ENCODE measurements around the gene PGLYRP2. TPM values are rescaled to one million over a fixed set of nuclear protein-coding genes. Genes with fewer than 3 reads are reported as not detected.

Gene PGLYRP2
- total and polyA plus RNA-seq, 2 of the 13 experiments (the other 11 are each of a cell fraction or from before 2014, with no cell fraction given) = 0.04 to 1.0 TPM

GRCh38 chr19:15448778-15449619, 30.3 kb downstream of the PGLYRP2 start:
- Histone ChIP-seq H4K20me1 (ENCODE audit: insufficient read depth, low read length) (no peaks in the 10 kb centered on the region), H3K27ac (ENCODE audit: extremely low read length, insufficient read depth, low read length) (no peak overlapping the region), H2AFZ (ENCODE audit: low read length) (no peak overlapping the region), H3K4me2 (ENCODE audit: low read depth, low read length) (peak overlapping the region; percentile 81), H3K27me3 (ENCODE audit: control insufficient read depth in 1 of 2, insufficient read depth in 2 of 2, low read length in 2 of 2) (no peaks in the 10 kb centered on the region), H3K4me3 (replicated peaks in 1 of 3; ENCODE audit: insufficient read depth in 1 of 3, low read depth in 2 of 3, low read length in 3 of 3) (peak overlapping the region; percentile 62 to 82 (median 80)), H3K79me2 (ENCODE audit: insufficient read depth, low read length) (no peaks in the 10 kb centered on the region), H3K9me3 (ENCODE audit: low read length) (no peaks in the 10 kb centered on the region), H3K4me1 (ENCODE audit: insufficient read depth, low read length) (peaks cover 35% of the 10 kb centered on the region), H3K9ac (ENCODE audit: insufficient read depth, low read depth, low read length) (peak overlapping the region; percentile 69), H3K36me3 (replicated peaks in 1 of 2; ENCODE audit: control insufficient read depth in 1 of 2, insufficient read depth in 2 of 2, low read length in 2 of 2) (no peaks in the 10 kb centered on the region)
- BruUV-seq (replicated peaks) = no TSS peak
- in situ Hi-C loops (cut with HindIII; ENCODE audit: extremely low pct_ligation_motif_present, low pct_unique_long_range_greater_than_20kb) (no loop called here), intact Hi-C loops (cut with micrococcal nuclease; ENCODE audit: unreplicated experiment) (no loop called here)
- DNase-seq (ENCODE audit: low spot score) (no peak), FAIRE-seq (no peak), ATAC-seq (0 out of 3 replicates have a peak, but pooled peaks have one; percentile 8)
- ChIA-PET POLR2A (no interaction called here), CTCF (ENCODE audit: low intra/inter-chr PET ratio, low total read pairs) (no interaction called here)
- 23% methylated on average over 16 of the region's 43 CpGs for WGBS (ENCODE audit: low lambda C conversion rate)
- TF ChIP-seq ZNF484 (CRISPR knock-in tag; IDR thresholded peaks at IDR 0.05; ENCODE audit: borderline replicate concordance, low read depth) (no peak), MTF2 (CRISPR knock-in tag; IDR thresholded peaks at IDR 0.05; ENCODE audit: borderline replicate concordance) (no peak), HNF1A (IDR thresholded peaks at IDR 0.05; ENCODE audit: low read depth) (no peak), HNF1A (CRISPR knock-in tag; IDR thresholded peaks at IDR 0.05; ENCODE audit: borderline replicate concordance) (no peak), ZNF282 (IDR thresholded peaks at IDR 0.05; ENCODE audit: partially characterized antibody) (no peak), CAMTA2 (CRISPR knock-in tag; IDR thresholded peaks at IDR 0.05; ENCODE audit: borderline replicate concordance) (no peak), RBM39 (IDR thresholded peaks at IDR 0.05; ENCODE audit: low read depth, low read length, poor library complexity, severe bottlenecking) (no peak), SSRP1 (CRISPR knock-in tag; IDR thresholded peaks at IDR 0.05) (no peak), ZNF292 (CRISPR knock-in tag; IDR thresholded peaks at IDR 0.05; ENCODE audit: borderline replicate concordance, low read depth) (no peak), STAG1 (CRISPR knock-in tag; IDR thresholded peaks at IDR 0.05) (peak; percentile 17; the same call in 1 of the 2 replicates), ZSCAN31 (CRISPR knock-in tag; IDR thresholded peaks at IDR 0.05; ENCODE audit: low read depth) (no peak), ZNF281 (CRISPR knock-in tag; IDR thresholded peaks at IDR 0.05; ENCODE audit: borderline replicate concordance) (peak; percentile 20; the same call in 1 of the 2 replicates)
- TF ChIP-seq, protein P1, sequence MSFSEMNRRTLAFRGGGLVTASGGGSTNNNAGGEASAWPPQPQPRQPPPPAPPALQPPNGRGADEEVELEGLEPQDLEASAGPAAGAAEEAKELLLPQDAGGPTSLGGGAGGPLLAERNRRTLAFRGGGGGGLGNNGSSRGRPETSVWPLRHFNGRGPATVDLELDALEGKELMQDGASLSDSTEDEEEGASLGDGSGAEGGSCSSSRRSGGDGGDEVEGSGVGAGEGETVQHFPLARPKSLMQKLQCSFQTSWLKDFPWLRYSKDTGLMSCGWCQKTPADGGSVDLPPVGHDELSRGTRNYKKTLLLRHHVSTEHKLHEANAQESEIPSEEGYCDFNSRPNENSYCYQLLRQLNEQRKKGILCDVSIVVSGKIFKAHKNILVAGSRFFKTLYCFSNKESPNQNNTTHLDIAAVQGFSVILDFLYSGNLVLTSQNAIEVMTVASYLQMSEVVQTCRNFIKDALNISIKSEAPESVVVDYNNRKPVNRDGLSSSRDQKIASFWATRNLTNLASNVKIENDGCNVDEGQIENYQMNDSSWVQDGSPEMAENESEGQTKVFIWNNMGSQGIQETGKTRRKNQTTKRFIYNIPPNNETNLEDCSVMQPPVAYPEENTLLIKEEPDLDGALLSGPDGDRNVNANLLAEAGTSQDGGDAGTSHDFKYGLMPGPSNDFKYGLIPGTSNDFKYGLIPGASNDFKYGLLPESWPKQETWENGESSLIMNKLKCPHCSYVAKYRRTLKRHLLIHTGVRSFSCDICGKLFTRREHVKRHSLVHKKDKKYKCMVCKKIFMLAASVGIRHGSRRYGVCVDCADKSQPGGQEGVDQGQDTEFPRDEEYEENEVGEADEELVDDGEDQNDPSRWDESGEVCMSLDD (CRISPR knock-in tag; IDR thresholded peaks at IDR 0.05; ENCODE audit: borderline replicate concordance) = no peak
